IMR-90 (cell line): ENCODE measurements around the gene CCDC74B. TPM values are rescaled to one million over a fixed set of nuclear protein-coding genes. Genes with fewer than 3 reads are reported as not detected.
"Not testable (repeated sequence)": the region's sequence is repeated elsewhere in the genome, so short reads cannot be mapped to it uniquely, and the experiment has no call there.

Experiments
- ATAC-seq: fragments of 200-7000 bp; cut with Tn5 transposase; 2 replicates; pipeline ENCODE4 v1.9.1; 2020; ENCODE audit warnings: low read depth, mild to moderate bottlenecking, moderate library complexity
- BruUV-seq: library from RNA; stranded (reverse); fragments of 400-500 nt; replicated peaks from 2 replicates; lab custom pipeline; 2021; lab: Mats Ljungman, UMichigan
- CTCF ChIA-PET: fragments of 300-600 bp; formaldehyde crosslinking; extraction: SDS; loops from one replicate; lab custom pipeline; 2021; ENCODE audit warnings: antibody characterized with exemption; lab: Yijun Ruan, JAX
- POLR2A ChIA-PET: fragments of 300-600 bp; sonication (Branson Sonifier 250); formaldehyde crosslinking; loops from one replicate; lab custom pipeline; 2022; ENCODE audit warnings: antibody characterized with exemption; ENCODE audit not compliant: unreplicated experiment; lab: Charles Lee
- DNase-seq: peaks from one replicate; pipeline ENCODE4 v3.0.0; 2013
- H2AFZ ChIP-seq: replicated peaks from 2 replicates; pipeline ENCODE3; 2013; ENCODE audit warnings: low read length, mild to moderate bottlenecking; ENCODE audit not compliant: poor library complexity
- H2AK5ac ChIP-seq: 2 replicates; pipeline ENCODE4 v1.6.1; 2013; ENCODE audit warnings: low read depth, low read length, inconsistent platforms
- H2AK9ac ChIP-seq: replicated peaks from 2 replicates; pipeline ENCODE3; 2013; ENCODE audit warnings: mild to moderate bottlenecking, low read depth, low read length, moderate library complexity; ENCODE audit not compliant: poor library complexity
- H2BK120ac ChIP-seq: 2 replicates; pipeline ENCODE4 v1.6.1; 2013; ENCODE audit warnings: low read depth, low read length, inconsistent platforms
- H2BK15ac ChIP-seq: 3 replicates; pipeline ENCODE4 v1.6.1; 2013; ENCODE audit warnings: low read depth, low read length, inconsistent platforms
- H2BK20ac ChIP-seq: 2 replicates; pipeline ENCODE4 v1.6.1; 2013; ENCODE audit warnings: low read depth, mild to moderate bottlenecking, inconsistent platforms, low read length, moderate library complexity
- H2BK5ac ChIP-seq: 2 replicates; pipeline ENCODE4 v1.6.1; 2013; ENCODE audit warnings: mild to moderate bottlenecking, low read depth, low read length, inconsistent platforms; ENCODE audit not compliant: poor library complexity, severe bottlenecking
- H3K14ac ChIP-seq: replicated peaks from 2 replicates; pipeline ENCODE4 v1.6.1; 2013; ENCODE audit warnings: low read depth, low read length, inconsistent platforms
- H3K18ac ChIP-seq: 2 replicates; pipeline ENCODE4 v1.6.1; 2013; ENCODE audit warnings: low read depth, low read length, control low read depth
- H3K23ac ChIP-seq: 2 replicates; pipeline ENCODE4 v1.6.1; 2013; ENCODE audit warnings: low read depth, low read length, inconsistent platforms
- H3K27ac ChIP-seq: 2 replicates; pipeline ENCODE4 v1.5.1; 2013; ENCODE audit warnings: mild to moderate bottlenecking, control low read depth, low read length; ENCODE audit not compliant: insufficient read depth
- H3K27me3 ChIP-seq: 2 replicates; pipeline ENCODE4 v1.6.1; 2013; ENCODE audit warnings: low read length; ENCODE audit not compliant: control insufficient read depth, insufficient read depth
- H3K36me3 ChIP-seq: 2 replicates; pipeline ENCODE4 v1.6.1; 2013; ENCODE audit warnings: low read length, mixed read lengths; ENCODE audit not compliant: control insufficient read depth, insufficient read depth
- H3K4ac ChIP-seq: 2 replicates; pipeline ENCODE4 v1.6.1; 2013; ENCODE audit warnings: low read depth, low read length, inconsistent platforms
- H3K4me1 ChIP-seq: 2 replicates; pipeline ENCODE4 v1.6.1; 2013; ENCODE audit warnings: low read length, mixed read lengths; ENCODE audit not compliant: control insufficient read depth, insufficient read depth
- H3K4me2 ChIP-seq: 2 replicates; pipeline ENCODE4 v1.6.1; 2013; ENCODE audit warnings: low read depth, mild to moderate bottlenecking, control low read depth, low read length, moderate library complexity
- H3K4me3 ChIP-seq: 2 replicates; pipeline ENCODE4 v1.5.1; 2013; ENCODE audit warnings: low read depth, mild to moderate bottlenecking, control low read depth, low read length, moderate library complexity; ENCODE audit not compliant: insufficient read depth
- H3K56ac ChIP-seq: 2 replicates; pipeline ENCODE4 v1.6.1; 2013; ENCODE audit warnings: low read length, inconsistent platforms; ENCODE audit not compliant: insufficient read depth; ENCODE audit errors: extremely low read depth
- H3K79me1 ChIP-seq, 2 experiments: 2 replicates each; pipeline ENCODE4 v1.6.1; 2013; ENCODE audit warnings: low read length in 2 of 2, inconsistent platforms in 1 of 2, low read depth in 1 of 2
- H3K9ac ChIP-seq: 2 replicates; pipeline ENCODE4 v1.6.1; 2013; ENCODE audit warnings: low read depth, low read length, control low read depth
- H3K9me1 ChIP-seq: 2 replicates; pipeline ENCODE4 v1.6.1; 2013; ENCODE audit warnings: low read length, inconsistent platforms; ENCODE audit not compliant: insufficient read depth
- H3K9me3 ChIP-seq: 2 replicates; pipeline ENCODE4 v1.6.1; 2013; ENCODE audit warnings: low read length; ENCODE audit not compliant: control insufficient read depth, insufficient read depth
- H4K20me1 ChIP-seq: 2 replicates; pipeline ENCODE4 v1.6.1; 2013; ENCODE audit warnings: low read length, inconsistent platforms; ENCODE audit not compliant: insufficient read depth
- H4K5ac ChIP-seq: 2 replicates; pipeline ENCODE4 v1.6.1; 2013; ENCODE audit warnings: mild to moderate bottlenecking, low read depth, low read length, control low read depth
- H4K8ac ChIP-seq, 2 experiments: 2 replicates each; pipeline ENCODE4 v1.6.1; 2013; ENCODE audit warnings: low read depth in 2 of 2, low read length in 2 of 2, control low read depth in 1 of 2, inconsistent platforms in 1 of 2
- H4K91ac ChIP-seq: 2 replicates; pipeline ENCODE4 v1.6.1; 2013; ENCODE audit warnings: low read depth, low read length, inconsistent platforms; ENCODE audit not compliant: insufficient read depth
- MAFK ChIP-seq: IDR thresholded peaks from 2 replicates; pipeline ENCODE4 v1.6.1; 2012; ENCODE audit warnings: low read depth, low read length, improper control_type of control experiment
- WGBS, 2 experiments: methylation state at CpG; one replicate each; pipeline versions ENCODE4 v1.1.5 to v1.1.7; 2013; ENCODE audit warnings: missing lambda C conversion rate in 2 of 2; ENCODE audit not compliant: insufficient read length in 1 of 2; ENCODE audit errors: extremely low coverage in 2 of 2; 5-methylcytosine and 5-hydroxymethylcytosine counted together
- dilution Hi-C: fragments of 300-500 bp; cut with HindIII; formaldehyde crosslinking; loops from one replicate; pipeline ENCODE4 v1.14.3; 2018; ENCODE audit warnings: low sequenced_read_pairs; ENCODE audit not compliant: unreplicated experiment
- in situ Hi-C: fragments of 300-500 bp; cut with MboI; formaldehyde crosslinking; loops from 3 replicates; pipeline ENCODE4 v1.14.3; 2019; ENCODE audit warnings: low sequenced_read_pairs, inconsistent platforms, mixed read lengths
- intact Hi-C: fragments of 100-400 bp; cut with micrococcal nuclease; formaldehyde crosslinking; loops from 2 replicates; pipeline ENCODE4 v1.10.0; 2022
- polyA plus RNA-seq, 3 experiments: library from polyadenylated mRNA; depleted of rRNA; stranded (reverse); fragments of >200 nt; gene quantifications; 2 replicates each; pipeline ENCODE4 v1.2.3, GENCODE V29; 2012; ENCODE audit warnings: low replicate concordance in 1 of 3
- total RNA-seq: library from RNA; depleted of rRNA; stranded (reverse); fragments of >200 nt; gene quantifications from 2 replicates; pipeline ENCODE4 v1.2.3, GENCODE V29; 2012

Gene CCDC74B
- total and polyA plus RNA-seq, 2 of the 4 experiments (the other 2 are of a cell fraction) = 3.9 to 8.4 TPM

GRCh38 chr2:130191319-130191718 is 46.4 kb upstream of the CCDC74B start:
- dilution Hi-C loops, intact Hi-C loops, BruUV-seq: not testable (repeated sequence)

More at GRCh38 chr2:130191319-130191718, 46.4 kb upstream of the CCDC74B start:
- H2BK120ac ChIP-seq, H3K4me2 ChIP-seq, H4K5ac ChIP-seq, H2AFZ ChIP-seq, H3K27me3 ChIP-seq, H2AK5ac ChIP-seq, H3K4me3 ChIP-seq, H3K27ac ChIP-seq, H3K9me3 ChIP-seq, H3K9me1 ChIP-seq, H3K4ac ChIP-seq, H3K9ac ChIP-seq, H2AK9ac ChIP-seq, in situ Hi-C loops, DNase-seq, ATAC-seq, H2BK20ac ChIP-seq, H4K20me1 ChIP-seq, H3K56ac ChIP-seq, H3K23ac ChIP-seq, H3K14ac ChIP-seq, H3K18ac ChIP-seq, H3K4me1 ChIP-seq, H4K8ac ChIP-seq, POLR2A ChIA-PET, H4K91ac ChIP-seq, H2BK5ac ChIP-seq, H2BK15ac ChIP-seq, H3K79me1 ChIP-seq, CTCF ChIA-PET: not testable (repeated sequence)
- H3K36me3 ChIP-seq = peaks cover 10% of the 10 kb centered on the region
- WGBS, 2 experiments = 100% methylated on average over 3 of the region's 6 CpGs; no CpG with 5 or more reads in 1 of the 2 experiments
- TF ChIP-seq MAFK = peak; percentile 61
